ENCODE data around the gene KCNK7.

- TF ChIP-seq, protein P1, sequence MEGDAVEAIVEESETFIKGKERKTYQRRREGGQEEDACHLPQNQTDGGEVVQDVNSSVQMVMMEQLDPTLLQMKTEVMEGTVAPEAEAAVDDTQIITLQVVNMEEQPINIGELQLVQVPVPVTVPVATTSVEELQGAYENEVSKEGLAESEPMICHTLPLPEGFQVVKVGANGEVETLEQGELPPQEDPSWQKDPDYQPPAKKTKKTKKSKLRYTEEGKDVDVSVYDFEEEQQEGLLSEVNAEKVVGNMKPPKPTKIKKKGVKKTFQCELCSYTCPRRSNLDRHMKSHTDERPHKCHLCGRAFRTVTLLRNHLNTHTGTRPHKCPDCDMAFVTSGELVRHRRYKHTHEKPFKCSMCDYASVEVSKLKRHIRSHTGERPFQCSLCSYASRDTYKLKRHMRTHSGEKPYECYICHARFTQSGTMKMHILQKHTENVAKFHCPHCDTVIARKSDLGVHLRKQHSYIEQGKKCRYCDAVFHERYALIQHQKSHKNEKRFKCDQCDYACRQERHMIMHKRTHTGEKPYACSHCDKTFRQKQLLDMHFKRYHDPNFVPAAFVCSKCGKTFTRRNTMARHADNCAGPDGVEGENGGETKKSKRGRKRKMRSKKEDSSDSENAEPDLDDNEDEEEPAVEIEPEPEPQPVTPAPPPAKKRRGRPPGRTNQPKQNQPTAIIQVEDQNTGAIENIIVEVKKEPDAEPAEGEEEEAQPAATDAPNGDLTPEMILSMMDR (IDR thresholded peaks at IDR 0.05; ENCODE audit: insufficient read depth, low read length, poor library complexity, severe bottlenecking) = no peak
- no peak for TF ChIP-seq EZH2phosphoT487 (conservative IDR thresholded peaks at IDR 0.05; ENCODE audit: low read length)
These were observed 36.1 kb downstream of the KCNK7 start for GRCh38 chr11:65559535-65559934.
